Fibroblast of skin of right quadriceps (primary cell): ENCODE data around the gene RAPGEF5.
A peak's percentile ranks its signal among the peaks of the same experiment; 100 is the strongest.

ENCODE experiments used
- DNase-seq: peaks from one replicate; pipeline ENCODE4 v3.0.0-alpha.2; 2013

The RAPGEF5 gene

DNA sequence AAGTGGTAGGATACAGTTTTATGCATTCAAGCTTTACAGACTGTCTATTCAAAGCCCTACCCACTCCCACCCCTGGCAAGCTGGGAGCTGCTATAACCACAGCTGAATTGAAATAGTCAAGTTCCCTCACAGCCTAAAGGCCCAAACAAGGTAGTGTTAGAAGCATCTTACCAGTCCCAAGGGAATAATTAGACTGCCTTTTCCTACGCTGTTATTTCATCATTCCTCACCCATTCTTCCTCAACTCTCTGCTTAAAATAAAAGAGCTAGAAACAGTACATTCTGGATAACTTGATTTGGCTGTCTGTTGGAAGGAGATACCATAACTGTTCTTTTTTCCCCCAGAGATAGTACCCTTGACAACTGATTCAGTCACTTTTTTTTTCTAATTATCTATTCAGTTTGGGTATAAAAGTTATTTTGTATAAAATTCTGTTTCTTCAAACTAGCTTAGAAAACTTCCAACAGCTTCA, 54.0 kb downstream of the RAPGEF5 start:
- DNase-seq: peak; percentile 36

DNA sequence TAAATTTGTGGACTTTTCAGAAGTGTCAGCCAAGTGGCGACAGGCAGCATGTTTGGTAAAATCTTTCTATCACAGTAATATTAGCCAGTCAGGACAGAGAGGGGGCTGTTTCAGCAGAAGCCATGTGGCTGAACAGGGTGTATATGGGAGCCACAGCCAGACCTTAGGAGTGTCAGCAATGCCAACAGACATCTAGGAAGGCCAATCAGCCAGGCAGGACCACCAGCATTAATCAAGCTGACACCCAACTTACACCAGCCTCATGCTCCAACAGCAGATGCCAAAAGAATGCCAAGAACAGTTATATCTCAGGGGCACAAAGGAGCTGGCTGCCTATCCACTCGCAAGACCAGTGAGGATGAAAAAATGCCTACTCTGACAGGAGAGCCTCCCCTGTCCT, 54.8 kb downstream of the RAPGEF5 start:
- no peak for DNase-seq

DNA sequence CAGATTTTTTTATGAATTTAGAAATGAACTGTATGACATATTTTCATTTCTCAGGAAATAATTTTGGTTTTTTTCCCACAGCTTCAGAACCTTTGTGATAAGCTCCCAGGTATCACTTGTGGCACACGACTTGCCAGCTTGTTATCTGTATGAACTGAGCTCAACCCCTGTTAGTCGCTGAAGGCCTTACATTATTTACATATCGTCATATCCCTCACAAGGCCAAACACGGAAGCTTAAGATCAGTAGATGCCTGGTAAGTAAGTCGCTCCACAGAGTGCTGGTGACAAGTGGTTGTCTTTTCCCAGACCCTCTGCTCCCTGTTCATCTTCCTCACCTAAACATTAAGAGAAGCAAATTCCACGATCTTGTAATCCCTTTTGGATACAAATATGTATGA, 55.2 kb downstream of the RAPGEF5 start:
- no peak for DNase-seq

DNA sequence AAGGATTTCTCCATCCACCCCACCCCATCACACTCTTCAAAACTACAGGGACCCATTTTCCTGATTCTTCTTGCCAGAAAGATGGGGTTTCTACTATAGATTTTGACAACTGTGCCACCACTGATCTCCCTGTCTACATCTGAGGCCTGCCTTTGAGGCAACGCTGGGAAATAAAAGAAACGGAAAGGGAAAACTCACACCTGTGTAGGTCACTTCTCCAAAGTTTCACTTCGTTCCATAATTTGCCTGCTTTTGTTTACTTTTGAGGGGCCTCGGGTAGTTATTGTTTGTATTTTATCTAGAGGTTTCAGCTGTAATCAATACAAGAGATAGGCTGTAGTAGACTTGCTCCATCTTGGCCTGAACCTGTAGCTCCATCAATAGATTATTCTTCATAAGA, 56.1 kb downstream of the RAPGEF5 start:
- no peak for DNase-seq

DNA sequence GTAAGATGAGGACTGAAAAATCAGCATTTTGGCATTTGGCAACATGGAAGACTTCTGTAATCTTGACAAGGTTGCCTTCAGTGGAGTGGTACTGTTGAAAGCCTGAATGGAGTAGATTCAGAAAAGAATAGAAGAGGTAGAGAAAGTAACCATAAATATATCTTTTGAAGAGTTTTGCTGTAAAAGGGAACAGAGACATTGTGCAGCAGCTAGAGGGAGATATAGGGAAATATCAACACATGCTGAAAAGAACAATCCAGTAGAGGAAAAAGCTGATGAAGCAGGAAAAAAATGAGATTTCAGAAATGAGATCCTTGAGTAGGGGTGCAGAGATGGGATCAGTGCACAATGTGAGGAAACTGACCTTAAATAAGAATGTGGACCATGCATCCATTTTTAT, 60.0 kb downstream of the RAPGEF5 start:
- no peak for DNase-seq

GRCh38 chr7:22296265-22296566, 60.7 kb downstream of the RAPGEF5 start:
- no peak for DNase-seq

GRCh38 chr7:22295402-22296264, 61.3 kb downstream of the RAPGEF5 start:
- DNase-seq: no peak

GRCh38 chr7:22292531-22292930, 64.4 kb downstream of the RAPGEF5 start:
- no peak for DNase-seq

DNA sequence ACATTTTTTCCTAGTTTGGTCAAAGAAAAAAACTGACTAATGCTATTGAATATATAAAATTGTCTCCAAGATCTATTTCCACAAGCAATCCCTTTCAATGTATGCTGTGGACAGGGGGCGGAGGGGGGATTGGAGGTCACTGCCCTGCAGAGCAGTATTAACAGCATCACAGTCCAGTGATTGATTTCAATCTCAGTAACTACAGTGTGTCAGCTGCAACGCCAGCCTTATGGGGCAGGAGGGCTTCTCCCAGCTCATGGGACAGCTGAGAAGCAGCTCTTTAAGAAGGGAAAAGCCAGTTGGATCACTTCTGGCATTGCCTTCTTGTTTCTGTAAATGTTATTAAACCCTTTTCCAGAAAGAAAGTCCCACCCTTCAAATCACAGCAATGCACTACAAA, 65.0 kb downstream of the RAPGEF5 start:
- no peak for DNase-seq

DNA sequence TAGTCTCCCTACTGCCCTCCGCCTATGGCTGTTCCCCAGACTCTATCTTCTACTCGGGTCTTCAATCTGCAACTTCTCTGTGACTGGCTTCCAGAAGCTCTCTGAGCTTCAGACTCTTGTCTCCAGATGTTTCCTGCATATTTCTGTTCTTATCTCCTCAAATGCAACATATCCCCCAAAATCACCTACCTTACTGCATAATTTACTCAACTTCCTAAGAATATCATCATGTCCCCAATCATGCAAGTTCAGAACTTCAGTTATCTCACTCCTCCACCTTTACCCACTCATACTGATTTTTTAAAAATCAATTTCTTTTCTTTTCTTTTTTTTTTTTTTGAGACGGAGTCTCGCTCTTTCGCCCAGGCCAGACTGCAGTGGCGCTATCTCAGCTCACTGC, 68.8 kb downstream of the RAPGEF5 start:
- DNase-seq: no peak

GRCh38 chr7:22287412-22287811, 69.5 kb downstream of the RAPGEF5 start:
- no peak for DNase-seq

DNA sequence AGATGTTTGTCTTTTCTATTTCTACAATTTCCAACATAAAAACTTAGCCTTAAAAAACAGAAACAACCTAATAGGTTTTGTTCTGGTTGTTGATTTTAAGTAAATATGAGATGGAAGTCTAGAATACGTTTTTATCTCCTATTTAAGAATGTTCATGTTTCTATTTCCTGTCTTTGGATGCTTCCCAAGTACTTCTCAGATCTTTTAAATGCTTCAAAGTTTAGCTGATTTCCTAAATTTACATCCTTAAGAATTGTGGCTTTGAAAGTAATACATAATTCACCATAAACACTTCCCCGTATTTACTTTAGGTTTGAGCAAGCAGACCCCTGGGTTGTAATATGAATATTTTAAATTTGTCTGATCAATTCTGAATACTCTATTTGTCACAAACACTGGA, 70.5 kb downstream of the RAPGEF5 start:
- no peak for DNase-seq

GRCh38 chr7:22281481-22281880, 75.5 kb downstream of the RAPGEF5 start:
- DNase-seq: no peak

DNA sequence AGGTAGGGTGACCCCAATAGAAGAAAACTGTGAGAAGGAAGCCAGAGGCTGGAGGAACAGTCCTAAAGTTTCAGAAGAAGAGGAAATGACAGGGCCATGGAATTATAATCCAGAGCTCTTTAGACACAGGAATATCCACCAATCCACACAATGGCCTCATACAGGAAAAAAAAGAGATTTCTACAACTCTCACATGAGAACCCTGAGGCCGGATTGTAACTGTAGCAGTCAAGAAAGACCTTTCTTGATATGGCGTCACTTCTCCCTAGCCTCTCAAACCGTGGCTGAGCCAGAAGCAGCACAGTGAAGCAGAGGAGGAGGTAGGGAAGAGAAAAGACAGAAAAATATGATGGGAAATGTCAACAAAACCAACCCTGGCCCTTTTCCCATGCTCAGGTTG, 76.9 kb downstream of the RAPGEF5 start:
- DNase-seq: no peak

- DNase-seq: no peak
These were observed 78.3 kb downstream of the RAPGEF5 start for GRCh38 chr7:22278660-22279059.

DNA sequence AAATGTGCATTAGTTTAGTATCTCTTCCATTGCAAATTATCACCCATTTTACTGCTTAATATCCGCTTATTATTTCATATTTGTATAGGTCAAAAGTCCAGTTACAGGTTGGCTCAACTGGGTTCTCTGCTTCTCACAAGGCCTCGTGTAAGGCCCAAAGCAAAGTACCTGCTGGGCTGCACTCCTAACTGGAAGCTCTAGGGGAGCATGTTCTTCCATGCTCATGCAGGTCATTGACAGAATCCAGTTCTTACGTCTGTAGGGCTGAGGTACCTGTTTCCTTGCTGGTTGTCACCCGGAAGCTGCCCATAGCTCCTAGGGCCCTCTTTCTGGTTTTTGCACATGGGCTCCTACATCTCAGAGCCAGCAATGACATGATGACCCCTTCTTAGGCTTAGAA, 79.6 kb downstream of the RAPGEF5 start:
- no peak for DNase-seq

GRCh38 chr7:22275661-22276060, 81.3 kb downstream of the RAPGEF5 start:
- no peak for DNase-seq

DNA sequence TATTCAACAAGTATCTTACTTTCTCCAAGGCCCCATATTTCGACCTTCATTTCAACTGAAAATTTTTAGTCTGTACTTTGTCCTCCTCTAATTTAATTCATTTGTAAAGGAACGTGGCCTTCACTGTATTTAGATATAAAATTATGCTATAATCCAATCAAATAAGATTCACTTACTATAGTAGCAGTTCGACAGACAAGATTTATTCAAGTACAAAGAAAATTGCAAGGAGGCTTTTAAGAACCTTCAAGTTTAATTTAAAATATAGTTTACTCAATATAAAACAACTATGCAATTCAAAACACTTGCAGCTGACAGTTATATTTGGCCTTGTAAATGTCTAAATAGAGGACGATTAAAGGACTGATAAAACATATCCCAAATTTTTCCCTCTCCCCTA, 85.6 kb downstream of the RAPGEF5 start:
- DNase-seq: no peak

- DNase-seq: no peak
These were observed 86.6 kb downstream of the RAPGEF5 start for GRCh38 chr7:22270371-22270770.

DNA sequence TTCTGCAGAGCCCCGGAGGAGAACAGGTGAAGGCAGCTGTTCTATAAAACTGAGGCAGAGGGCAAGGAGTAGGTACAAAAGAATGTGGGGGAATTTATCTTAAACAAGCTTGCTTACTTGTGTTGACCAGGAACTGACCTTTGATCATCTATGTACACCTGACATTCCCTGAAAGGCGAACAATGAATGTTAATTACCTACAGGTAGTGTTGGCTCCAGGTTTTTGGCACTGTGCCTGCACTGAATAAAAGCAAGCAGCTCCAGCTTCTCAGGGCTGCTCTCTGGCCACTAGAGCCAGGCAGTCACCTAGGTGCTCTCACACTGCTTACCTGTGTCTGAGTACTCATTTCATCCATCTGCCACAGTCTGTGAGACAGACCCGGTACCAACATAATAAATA, 87.0 kb downstream of the RAPGEF5 start:
- DNase-seq: no peak

GRCh38 chr7:22268884-22269421, 88.0 kb downstream of the RAPGEF5 start:
- DNase-seq: no peak

DNA sequence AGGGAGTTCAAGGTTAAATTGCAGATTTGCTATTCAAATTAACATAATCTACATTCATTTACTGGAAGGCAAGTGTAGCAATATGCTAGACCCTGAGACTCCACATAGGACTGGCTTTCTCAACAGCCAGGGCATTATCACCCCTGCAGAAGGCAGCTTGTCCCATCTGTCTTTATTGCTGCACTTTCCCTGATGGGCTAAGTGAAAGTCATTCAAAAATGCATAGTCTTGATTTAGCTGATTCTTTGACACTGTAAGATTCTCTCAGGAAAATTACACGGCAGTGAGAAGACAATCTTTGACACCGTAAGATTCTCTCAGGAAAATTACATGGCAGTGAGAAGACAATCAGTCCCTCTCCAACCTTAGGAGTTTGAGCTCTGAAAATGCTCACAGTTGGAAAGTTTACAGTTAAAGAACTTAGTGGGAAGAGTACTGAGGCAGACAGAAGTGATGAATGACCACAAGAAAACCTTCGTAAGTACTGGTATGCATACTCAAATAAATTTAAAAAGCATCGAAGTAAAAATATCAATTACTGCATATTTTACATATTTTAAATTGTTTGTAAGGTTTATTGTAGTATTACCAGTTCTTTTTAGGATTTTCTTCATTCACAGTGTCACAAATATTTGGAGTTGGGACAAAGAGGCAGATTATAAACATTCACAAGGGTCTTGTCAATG, 88.9 kb downstream of the RAPGEF5 start:
- peak; percentile 1 for DNase-seq

- DNase-seq: no peak
These were observed 94.4 kb downstream of the RAPGEF5 start for GRCh38 chr7:22262538-22262937.

- no peak for DNase-seq
These were observed 100.3 kb downstream of the RAPGEF5 start for GRCh38 chr7:22256541-22257096.
